CD8-positive, alpha-beta memory T cell (primary cell): ENCODE data around the gene IQCE. TPM values are rescaled to one million over a fixed set of nuclear protein-coding genes. Genes with fewer than 3 reads are reported as not detected.

Experiments
- CTCF ChIA-PET: fragments of 350-600 bp; sonication (Branson Sonifier 250); formaldehyde crosslinking; loops from one replicate; lab custom pipeline; 2021; ENCODE audit warnings: antibody characterized with exemption; lab: Charles Lee
- POLR2A ChIA-PET: fragments of 350-600 bp; sonication (Branson Sonifier 250); formaldehyde crosslinking; loops from one replicate; lab custom pipeline; 2021; ENCODE audit warnings: antibody characterized with exemption; lab: Charles Lee
- DNase-seq, 5 donors: peaks; one replicate each; pipeline versions ENCODE4 v3.0.0 to v3.0.0-alpha.2; 2020 to 2022; ENCODE audit warnings: mixed read lengths in 1 of 5
- H3K27ac ChIP-seq: one replicate; pipeline ENCODE4 v1.7.0; 2013; ENCODE audit warnings: low read depth, mild to moderate bottlenecking, low read length, moderate library complexity
- H3K27me3 ChIP-seq: 2 replicates; pipeline ENCODE4 v1.7.0; 2013; ENCODE audit warnings: low read length, mild to moderate bottlenecking; ENCODE audit not compliant: insufficient read depth, poor library complexity, severe bottlenecking
- H3K36me3 ChIP-seq: 2 replicates; pipeline ENCODE4 v1.7.0; 2013; ENCODE audit warnings: mild to moderate bottlenecking, low read length, moderate library complexity; ENCODE audit not compliant: insufficient read depth
- H3K4me1 ChIP-seq: 2 replicates; pipeline ENCODE4 v1.7.0; 2013; ENCODE audit warnings: mild to moderate bottlenecking, low read length, moderate library complexity; ENCODE audit not compliant: insufficient read depth
- H3K4me3 ChIP-seq: 2 replicates; pipeline ENCODE4 v1.7.0; 2013; ENCODE audit warnings: mild to moderate bottlenecking, low read length
- H3K9me3 ChIP-seq: 2 replicates; pipeline ENCODE4 v1.7.0; 2013; ENCODE audit warnings: mild to moderate bottlenecking, low read length
- H3K27ac Mint-ChIP-seq, 8 donors: one replicate each; pipeline ENCODE4 v1.8.0; 2020 to 2021; ENCODE audit warnings: mixed read lengths in 8 of 8, mild to moderate bottlenecking in 6 of 8, inconsistent platforms in 3 of 8, moderate library complexity in 3 of 8
- H3K27me3 Mint-ChIP-seq, 2 donors: one replicate each; pipeline ENCODE4 v1.8.0; 2020 to 2021; ENCODE audit warnings: mixed read lengths in 2 of 2, mild to moderate bottlenecking in 1 of 2, moderate library complexity in 1 of 2
- H3K36me3 Mint-ChIP-seq, 3 donors: one replicate each; pipeline ENCODE4 v1.8.0; 2020 to 2021; ENCODE audit warnings: mixed read lengths in 3 of 3, inconsistent platforms in 1 of 3, mild to moderate bottlenecking in 1 of 3
- H3K4me1 Mint-ChIP-seq, 3 donors: one replicate each; pipeline ENCODE4 v1.8.0; 2020 to 2021; ENCODE audit warnings: mixed read lengths in 3 of 3, inconsistent platforms in 1 of 3, mild to moderate bottlenecking in 1 of 3
- H3K4me3 Mint-ChIP-seq, 7 donors: one replicate each; pipeline ENCODE4 v1.8.0; 2020 to 2021; ENCODE audit warnings: mixed read lengths in 7 of 7, mild to moderate bottlenecking in 6 of 7, moderate library complexity in 4 of 7, inconsistent platforms in 2 of 7
- H3K9me3 Mint-ChIP-seq, 5 donors: one replicate each; pipeline ENCODE4 v1.8.0; 2020 to 2022; ENCODE audit warnings: mixed read lengths in 5 of 5, mild to moderate bottlenecking in 3 of 5, moderate library complexity in 2 of 5, inconsistent platforms in 1 of 5
- polyA plus RNA-seq: library from polyadenylated mRNA; unstranded; fragments of 300-500 nt; fragmentation: Illumina TruSeq; gene quantifications from one replicate; pipeline ENCODE4 v1.2.3, GENCODE V29; 2021
- total RNA-seq, 2 experiments: library from RNA; stranded (reverse); gene quantifications; one replicate each; pipeline ENCODE4 v1.2.3, GENCODE V29; 2021

IQCE gene
- total and polyA plus RNA-seq, 3 experiments from 2014 or later: 4.1 to 10.4 (median 9.6) TPM

- Histone ChIP-seq H3K36me3 (peaks cover 3% of the 10 kb centered on the region), H3K9me3 (no peaks in the 10 kb centered on the region), H3K27ac (no peak overlapping the region), H3K27me3 (no peaks in the 10 kb centered on the region), H3K4me3 (no peak overlapping the region), H3K4me1 (no peaks in the 10 kb centered on the region)
- peak overlapping the region in 2 of 8 donors; percentile 60 to 71 for H3K27ac Mint-ChIP-seq
- no peaks in the 10 kb centered on the region for H3K9me3 Mint-ChIP-seq
- no peaks in the 10 kb centered on the region for H3K4me1 Mint-ChIP-seq
- ChIA-PET CTCF (interaction anchor here (1.2 to 1.3 kb wide), 2 partner anchors 10 to 71 kb away, joined by 3 to 4 read pairs; no protein-coding TSS in a partner anchor), POLR2A (interaction anchor here (1.1 kb wide), 1 partner anchor 9 kb away, joined by 4 read pairs; no protein-coding TSS in a partner anchor)
- no peak overlapping the region for H3K4me3 Mint-ChIP-seq
- DNase-seq: no peak
- H3K27me3 Mint-ChIP-seq: no peaks in the 10 kb centered on the region
- peaks cover 0 to 49% (median 0%) of the 10 kb centered on the region in 3 donors for H3K36me3 Mint-ChIP-seq
Measured at GRCh38 chr7:2540133-2540532, 18.6 kb upstream of the IQCE start.

- Mint-ChIP-seq H3K36me3 (peaks cover 0 to 51% (median 0%) of the 10 kb centered on the region in 3 donors), H3K4me3 (no peak overlapping the region), H3K27me3 (no peaks in the 10 kb centered on the region), H3K4me1 (no peaks in the 10 kb centered on the region), H3K27ac (peak overlapping the region in 2 of 8 donors; percentile 60 to 71), H3K9me3 (no peaks in the 10 kb centered on the region)
- Histone ChIP-seq H3K27me3 (no peaks in the 10 kb centered on the region), H3K4me3 (no peak overlapping the region), H3K36me3 (peaks cover 3% of the 10 kb centered on the region), H3K4me1 (no peaks in the 10 kb centered on the region), H3K9me3 (no peaks in the 10 kb centered on the region), H3K27ac (no peak overlapping the region)
- CTCF ChIA-PET: no interaction called here
- POLR2A ChIA-PET: no interaction called here
- DNase-seq: peak in 1 of 5 donors; percentile 51
Measured at GRCh38 chr7:2540641-2541051, 18.1 kb upstream of the IQCE start.

GRCh38 chr7:2541291-2542010, 17.3 kb upstream of the IQCE start:
- Mint-ChIP-seq H3K27me3 (no peaks in the 10 kb centered on the region), H3K9me3 (no peaks in the 10 kb centered on the region), H3K4me3 (no peak overlapping the region), H3K4me1 (no peaks in the 10 kb centered on the region), H3K36me3 (peaks cover 0 to 59% (median 0%) of the 10 kb centered on the region in 3 donors), H3K27ac (no peak overlapping the region)
- H3K9me3 ChIP-seq: no peaks in the 10 kb centered on the region
- peaks cover 3% of the 10 kb centered on the region for H3K36me3 ChIP-seq
- H3K4me3 ChIP-seq: no peak overlapping the region
- no peaks in the 10 kb centered on the region for H3K27me3 ChIP-seq
- CTCF ChIA-PET: no interaction called here
- H3K4me1 ChIP-seq: no peaks in the 10 kb centered on the region
- POLR2A ChIA-PET: interaction anchor here (0.6 kb wide), 1 partner anchor 172 kb away, joined by 8 read pairs; no protein-coding TSS in a partner anchor
- no peak overlapping the region for H3K27ac ChIP-seq
- DNase-seq: peak in 1 of 5 donors; percentile 44

- ChIA-PET CTCF (interaction anchor here (1.3 to 1.5 kb wide), 2 partner anchors 12 to 73 kb away, joined by 3 to 5 read pairs; no protein-coding TSS in a partner anchor), POLR2A (no interaction called here)
- H3K27ac Mint-ChIP-seq: no peak overlapping the region
- H3K27ac ChIP-seq: no peak overlapping the region
- H3K4me1 Mint-ChIP-seq: no peaks in the 10 kb centered on the region
- H3K27me3 Mint-ChIP-seq: no peaks in the 10 kb centered on the region
- peaks cover 0 to 66% (median 0%) of the 10 kb centered on the region in 3 donors for H3K36me3 Mint-ChIP-seq
- H3K27me3 ChIP-seq: no peaks in the 10 kb centered on the region
- no peak overlapping the region for H3K4me3 ChIP-seq
- H3K4me3 Mint-ChIP-seq: no peak overlapping the region
- H3K4me1 ChIP-seq: no peaks in the 10 kb centered on the region
- no peak for DNase-seq
- H3K9me3 ChIP-seq: no peaks in the 10 kb centered on the region
- H3K9me3 Mint-ChIP-seq: no peaks in the 10 kb centered on the region
- peaks cover 10% of the 10 kb centered on the region for H3K36me3 ChIP-seq
Measured at GRCh38 chr7:2542011-2542915, 16.5 kb upstream of the IQCE start.

- CTCF ChIA-PET: interaction anchor here (1.3 to 1.5 kb wide), 2 partner anchors 13 to 74 kb away, joined by 3 to 5 read pairs; no protein-coding TSS in a partner anchor
Measured at GRCh38 chr7:2542916-2543871, 15.6 kb upstream of the IQCE start.

GRCh38 chr7:2544541-2545188, 14.1 kb upstream of the IQCE start:
- Mint-ChIP-seq H3K9me3 (no peaks in the 10 kb centered on the region), H3K27me3 (peaks cover 0 to 2% of the 10 kb centered on the region in 2 donors), H3K36me3 (peaks cover 0 to 73% (median 4%) of the 10 kb centered on the region in 3 donors), H3K27ac (peak overlapping the region in 3 of 8 donors; percentile 30 to 65 (median 64)), H3K4me3 (peak overlapping the region in 1 of 7 donors; percentile 51), H3K4me1 (peaks cover 6 to 9% (median 7%) of the 10 kb centered on the region in 3 donors)
- Histone ChIP-seq H3K9me3 (no peaks in the 10 kb centered on the region), H3K36me3 (peaks cover 16% of the 10 kb centered on the region), H3K27me3 (no peaks in the 10 kb centered on the region), H3K4me1 (peaks cover 3% of the 10 kb centered on the region), H3K27ac (no peak overlapping the region), H3K4me3 (no peak overlapping the region)
- no peak for DNase-seq
- POLR2A ChIA-PET: no interaction called here
- CTCF ChIA-PET: no interaction called here

More at GRCh38 chr7:2542916-2543871, 15.6 kb upstream of the IQCE start:
- H3K36me3 ChIP-seq: peaks cover 19% of the 10 kb centered on the region
- H3K36me3 Mint-ChIP-seq: peaks cover 0 to 74% (median 0%) of the 10 kb centered on the region in 3 donors
- H3K27ac ChIP-seq: no peak overlapping the region
- no peak overlapping the region for H3K27ac Mint-ChIP-seq
- no peaks in the 10 kb centered on the region for H3K27me3 Mint-ChIP-seq
- H3K27me3 ChIP-seq: no peaks in the 10 kb centered on the region
- no peaks in the 10 kb centered on the region for H3K9me3 Mint-ChIP-seq
- peaks cover 0 to 3% (median 2%) of the 10 kb centered on the region in 3 donors for H3K4me1 Mint-ChIP-seq
- no peaks in the 10 kb centered on the region for H3K9me3 ChIP-seq
- H3K4me3 ChIP-seq: no peak overlapping the region
- no peak overlapping the region for H3K4me3 Mint-ChIP-seq
- H3K4me1 ChIP-seq: no peaks in the 10 kb centered on the region
- POLR2A ChIA-PET: no interaction called here
- DNase-seq: no peak
